Nephron progenitor cell (in vitro differentiated cells): Measurements from ENCODE around the gene TOP2B.

Source experiments
- DNase-seq: peaks from one replicate; pipeline ENCODE4 v3.0.0; 2021
- H3K27ac Mint-ChIP-seq: 2 replicates; pipeline ENCODE4 v1.8.0; 2021; ENCODE audit warnings: mild to moderate bottlenecking, moderate library complexity, mixed read lengths
- H3K27me3 Mint-ChIP-seq: 2 replicates; pipeline ENCODE4 v1.8.0; 2021; ENCODE audit warnings: mild to moderate bottlenecking, low read depth, mixed read lengths; ENCODE audit not compliant: poor library complexity
- H3K36me3 Mint-ChIP-seq: 2 replicates; pipeline ENCODE4 v1.8.0; 2021; ENCODE audit warnings: low read depth, mixed read lengths
- H3K4me1 Mint-ChIP-seq: 2 replicates; pipeline ENCODE4 v1.8.0; 2021; ENCODE audit warnings: mixed read lengths
- H3K4me3 Mint-ChIP-seq: 2 replicates; pipeline ENCODE4 v1.8.0; 2021; ENCODE audit warnings: mild to moderate bottlenecking, moderate library complexity, mixed read lengths
- H3K9me3 Mint-ChIP-seq: 2 replicates; pipeline ENCODE4 v1.8.0; 2021; ENCODE audit warnings: mild to moderate bottlenecking, moderate library complexity, mixed read lengths
- TF ChIP-seq, protein P1 (sequence below): fragments of 200-600 bp; sonication (generic); IDR thresholded peaks from 2 replicates; pipeline ENCODE4 v1.5.0; 2021; ENCODE audit warnings: antibody characterized with exemption

Gene TOP2B

GRCh38 chr3:25586553-25586952 is 78.2 kb downstream of the TOP2B start:
- Mint-ChIP-seq H3K27ac (no peak overlapping the region), H3K9me3 (no peaks in the 10 kb centered on the region), H3K4me3 (no peak overlapping the region), H3K27me3 (no peaks in the 10 kb centered on the region), H3K4me1 (peaks cover 26% of the 10 kb centered on the region), H3K36me3 (peaks cover 23% of the 10 kb centered on the region)
- TF ChIP-seq, protein P1, sequence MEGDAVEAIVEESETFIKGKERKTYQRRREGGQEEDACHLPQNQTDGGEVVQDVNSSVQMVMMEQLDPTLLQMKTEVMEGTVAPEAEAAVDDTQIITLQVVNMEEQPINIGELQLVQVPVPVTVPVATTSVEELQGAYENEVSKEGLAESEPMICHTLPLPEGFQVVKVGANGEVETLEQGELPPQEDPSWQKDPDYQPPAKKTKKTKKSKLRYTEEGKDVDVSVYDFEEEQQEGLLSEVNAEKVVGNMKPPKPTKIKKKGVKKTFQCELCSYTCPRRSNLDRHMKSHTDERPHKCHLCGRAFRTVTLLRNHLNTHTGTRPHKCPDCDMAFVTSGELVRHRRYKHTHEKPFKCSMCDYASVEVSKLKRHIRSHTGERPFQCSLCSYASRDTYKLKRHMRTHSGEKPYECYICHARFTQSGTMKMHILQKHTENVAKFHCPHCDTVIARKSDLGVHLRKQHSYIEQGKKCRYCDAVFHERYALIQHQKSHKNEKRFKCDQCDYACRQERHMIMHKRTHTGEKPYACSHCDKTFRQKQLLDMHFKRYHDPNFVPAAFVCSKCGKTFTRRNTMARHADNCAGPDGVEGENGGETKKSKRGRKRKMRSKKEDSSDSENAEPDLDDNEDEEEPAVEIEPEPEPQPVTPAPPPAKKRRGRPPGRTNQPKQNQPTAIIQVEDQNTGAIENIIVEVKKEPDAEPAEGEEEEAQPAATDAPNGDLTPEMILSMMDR, result no peak
- DNase-seq, result no peak

DNA sequence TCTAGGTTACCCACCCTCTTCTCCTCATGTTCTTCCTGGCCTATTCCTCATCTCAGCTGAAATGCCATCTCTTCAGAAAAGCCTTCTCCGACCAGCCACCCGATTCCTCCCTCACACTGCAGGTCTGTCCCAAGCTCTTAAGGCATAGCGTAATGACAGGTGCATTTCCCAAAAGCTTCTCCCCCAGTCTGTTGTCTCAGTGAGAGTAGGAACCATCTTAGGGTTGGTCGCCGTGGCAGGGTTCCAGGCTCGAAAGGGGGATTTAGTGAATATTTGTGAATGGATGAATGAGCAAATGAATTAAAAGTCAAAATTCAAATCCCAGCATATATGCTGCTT is 78.6 kb downstream of the TOP2B start:
- H3K27ac Mint-ChIP-seq, result peak overlapping the region; percentile 9

DNA sequence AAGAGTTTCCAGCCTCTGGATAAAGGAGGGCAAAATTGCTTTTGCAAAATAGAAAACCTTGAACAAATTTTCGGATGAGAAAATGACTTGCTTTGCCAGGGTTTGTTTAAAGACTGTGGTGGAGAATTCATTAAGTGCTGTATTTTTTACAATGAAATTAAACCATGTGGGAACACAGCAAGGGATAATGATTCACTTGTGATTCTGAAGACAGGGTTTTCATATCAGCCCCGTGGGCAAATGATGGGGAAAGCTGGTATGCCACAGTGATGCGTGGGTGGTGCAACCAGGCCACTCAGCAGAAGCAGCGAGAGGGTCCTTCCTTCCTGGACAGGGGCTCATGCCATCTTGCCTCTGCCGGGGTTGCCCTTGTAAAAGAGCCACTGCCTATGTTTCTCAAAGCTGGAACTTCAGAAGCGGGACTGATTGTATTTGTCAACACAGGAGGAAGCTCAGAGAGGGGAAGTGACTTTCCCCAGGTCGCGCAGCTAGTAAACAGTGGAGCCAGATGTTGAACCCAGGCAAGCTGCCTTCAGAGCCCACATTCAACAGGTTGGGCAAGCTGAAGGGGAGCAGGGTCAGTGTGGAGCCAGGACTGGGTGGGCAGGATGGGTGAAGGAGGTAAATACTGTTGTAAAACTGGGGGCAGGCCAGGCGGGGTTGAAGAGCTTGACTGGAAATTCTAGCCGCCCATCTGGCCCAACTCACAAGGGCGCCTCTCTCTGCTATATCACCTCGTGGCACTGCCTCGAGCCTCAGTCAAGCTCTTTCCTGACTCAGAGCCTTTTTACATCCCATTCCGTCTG is 79.1 kb downstream of the TOP2B start:
- peak overlapping the region; percentile 35 for H3K27ac Mint-ChIP-seq
- DNase-seq, result no peak
- TF ChIP-seq, protein P1, result no peak
- H3K9me3 Mint-ChIP-seq, result no peaks in the 10 kb centered on the region
- no peaks in the 10 kb centered on the region for H3K27me3 Mint-ChIP-seq
- H3K4me3 Mint-ChIP-seq, result no peak overlapping the region
- peaks cover 33% of the 10 kb centered on the region for H3K4me1 Mint-ChIP-seq
- peaks cover 23% of the 10 kb centered on the region for H3K36me3 Mint-ChIP-seq

More for the DNA sequence above, 78.6 kb downstream of the TOP2B start:
- Mint-ChIP-seq H3K4me1 (peaks cover 30% of the 10 kb centered on the region), H3K9me3 (no peaks in the 10 kb centered on the region), H3K4me3 (no peak overlapping the region), H3K27me3 (no peaks in the 10 kb centered on the region), H3K36me3 (peaks cover 23% of the 10 kb centered on the region)
- no peak for DNase-seq
- TF ChIP-seq, protein P1, result no peak

- H3K27me3 Mint-ChIP-seq, result no peaks in the 10 kb centered on the region
- no peak overlapping the region for H3K27ac Mint-ChIP-seq
- peaks cover 19% of the 10 kb centered on the region for H3K36me3 Mint-ChIP-seq
- no peak overlapping the region for H3K4me3 Mint-ChIP-seq
- DNase-seq, result no peak
- peaks cover 33% of the 10 kb centered on the region for H3K4me1 Mint-ChIP-seq
- no peaks in the 10 kb centered on the region for H3K9me3 Mint-ChIP-seq
- TF ChIP-seq, protein P1, result no peak
Observed at GRCh38 chr3:25584011-25584789, 80.5 kb downstream of the TOP2B start.

DNA sequence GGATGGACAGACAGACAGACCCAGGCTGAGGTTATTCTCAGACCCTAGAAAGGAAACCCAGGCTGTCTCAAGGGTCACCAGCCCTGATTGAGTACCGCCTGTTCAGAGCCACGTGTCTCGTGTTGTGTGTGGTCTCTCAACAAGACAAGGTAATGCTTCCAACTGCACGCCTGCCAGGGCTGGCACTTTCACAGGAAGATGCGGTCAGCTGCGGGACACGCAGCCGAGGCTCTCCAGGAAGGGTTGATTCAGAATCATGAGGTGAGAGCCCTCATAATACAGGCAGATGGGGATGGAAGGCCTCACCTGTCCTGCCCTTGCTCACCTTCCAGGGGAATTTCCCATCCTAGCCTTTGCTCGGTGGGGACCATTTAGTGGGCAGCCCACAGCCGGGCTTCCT is 81.4 kb downstream of the TOP2B start:
- TF ChIP-seq, protein P1, result no peak
- Mint-ChIP-seq H3K4me1 (peaks cover 33% of the 10 kb centered on the region), H3K27ac (no peak overlapping the region), H3K4me3 (no peak overlapping the region), H3K36me3 (peaks cover 11% of the 10 kb centered on the region), H3K9me3 (no peaks in the 10 kb centered on the region), H3K27me3 (no peaks in the 10 kb centered on the region)
- no peak for DNase-seq
